Endodermal cell (in vitro differentiated cells): ENCODE measurements around the gene VPS26C. TPM values are rescaled to one million over a fixed set of nuclear protein-coding genes. Genes with fewer than 3 reads are reported as not detected.

Source experiments
- DNase-seq: peaks from one replicate; pipeline ENCODE4 v3.0.0-alpha.2; 2017
- H3K27ac ChIP-seq: 2 replicates; pipeline ENCODE4 v1.5.1; 2013; ENCODE audit warnings: mild to moderate bottlenecking, low read depth, low read length, moderate library complexity
- H3K27me3 ChIP-seq: 2 replicates; pipeline ENCODE4 v1.6.1; 2013; ENCODE audit warnings: mild to moderate bottlenecking, low read length, moderate library complexity; ENCODE audit not compliant: insufficient read depth, control insufficient read depth, poor library complexity, severe bottlenecking
- H3K36me3 ChIP-seq: 2 replicates; pipeline ENCODE4 v1.7.0; 2013; ENCODE audit warnings: mild to moderate bottlenecking, low read length, moderate library complexity; ENCODE audit not compliant: control insufficient read depth, insufficient read depth
- H3K4me1 ChIP-seq: one replicate; pipeline ENCODE4 v1.7.0; 2013; ENCODE audit warnings: low read length; ENCODE audit not compliant: control insufficient read depth, insufficient read depth
- H3K4me3 ChIP-seq: 2 replicates; pipeline ENCODE4 v1.5.1; 2013; ENCODE audit warnings: mild to moderate bottlenecking, low read length, moderate library complexity
- H3K9ac ChIP-seq: 2 replicates; pipeline ENCODE4 v1.6.1; 2013; ENCODE audit warnings: mild to moderate bottlenecking, low read length, moderate library complexity; ENCODE audit not compliant: poor library complexity, severe bottlenecking; ENCODE audit errors: extremely low read depth
- H3K9me3 ChIP-seq: 2 replicates; pipeline ENCODE4 v1.6.1; 2013; ENCODE audit warnings: mild to moderate bottlenecking, low read length, moderate library complexity; ENCODE audit not compliant: control insufficient read depth
- H3K27ac Mint-ChIP-seq: 2 replicates; pipeline ENCODE4 v1.8.0; 2020; ENCODE audit warnings: mixed read lengths
- H3K27me3 Mint-ChIP-seq: 2 replicates; pipeline ENCODE4 v1.8.0; 2021; ENCODE audit warnings: mild to moderate bottlenecking, mixed read lengths; ENCODE audit not compliant: insufficient read depth
- H3K36me3 Mint-ChIP-seq: 2 replicates; pipeline ENCODE4 v1.8.0; 2020; ENCODE audit warnings: low read depth, mixed read lengths
- H3K4me1 Mint-ChIP-seq: 2 replicates; pipeline ENCODE4 v1.8.0; 2020; ENCODE audit warnings: mixed read lengths
- H3K4me3 Mint-ChIP-seq: 2 replicates; pipeline ENCODE4 v1.8.0; 2020; ENCODE audit warnings: mild to moderate bottlenecking, moderate library complexity, mixed read lengths
- H3K9me3 Mint-ChIP-seq: 2 replicates; pipeline ENCODE4 v1.8.0; 2020; ENCODE audit warnings: mild to moderate bottlenecking, mixed read lengths
- CTCF ChIP-seq: fragments of 200-600 bp; sonication (generic); conservative IDR thresholded peaks from 2 replicates; pipeline ENCODE4 v1.5.0; 2021; ENCODE audit warnings: antibody characterized with exemption, mild to moderate bottlenecking
- WGBS, 2 experiments: methylation state at CpG; one replicate each; pipeline versions ENCODE4 v1.1.5 to v1.1.7; 2013; ENCODE audit warnings: missing lambda C conversion rate in 2 of 2, mixed read lengths in 1 of 2; ENCODE audit not compliant: insufficient coverage in 1 of 2, insufficient read length in 1 of 2; 5-methylcytosine and 5-hydroxymethylcytosine counted together
- total RNA-seq, 2 donors: library from RNA; stranded (reverse); fragmentation: NEBNext Ultra II Directional in 1 of 2; extraction: Animal tissue kit (Norgen Biotek cat#: 25700) in 1 of 2; gene quantifications; 2 replicates in 1 of 2; 3 replicates in 1 of 2; pipeline ENCODE4 v1.2.1, GENCODE V29; 2021

VPS26C gene
- total RNA-seq, 2 donors from 2014 or later: 37.1 to 61.0 TPM

GRCh38 chr21:37232274-37233018 lies 34.7 kb downstream of the VPS26C start:
- Histone ChIP-seq H3K27ac (no peak overlapping the region), H3K4me1 (no peaks in the 10 kb centered on the region), H3K4me3 (no peak overlapping the region), H3K9me3 (no peaks in the 10 kb centered on the region), H3K36me3 (peaks cover 65% of the 10 kb centered on the region), H3K27me3 (no peaks in the 10 kb centered on the region), H3K9ac (no peak overlapping the region)
- Mint-ChIP-seq H3K9me3 (no peaks in the 10 kb centered on the region), H3K4me1 (peaks cover 3% of the 10 kb centered on the region), H3K36me3 (peaks cover 64% of the 10 kb centered on the region), H3K4me3 (no peak overlapping the region), H3K27ac (no peak overlapping the region), H3K27me3 (no peaks in the 10 kb centered on the region)
- WGBS, 2 experiments: 94 to 97% methylated on average over 17 to 19 of the region's 19 CpGs
- no peak for TF ChIP-seq CTCF
- DNase-seq: no peak

GRCh38 chr21:37231671-37232070 lies 35.5 kb downstream of the VPS26C start:
- no peak overlapping the region for H3K27ac ChIP-seq
- Mint-ChIP-seq H3K4me3 (no peak overlapping the region), H3K36me3 (peaks cover 64% of the 10 kb centered on the region), H3K4me1 (peaks cover 3% of the 10 kb centered on the region), H3K27me3 (no peaks in the 10 kb centered on the region), H3K9me3 (no peaks in the 10 kb centered on the region), H3K27ac (no peak overlapping the region)
- H3K36me3 ChIP-seq: peaks cover 65% of the 10 kb centered on the region
- H3K9me3 ChIP-seq: no peaks in the 10 kb centered on the region
- H3K9ac ChIP-seq: no peak overlapping the region
- no peaks in the 10 kb centered on the region for H3K27me3 ChIP-seq
- no peak overlapping the region for H3K4me3 ChIP-seq
- TF ChIP-seq CTCF: no peak
- 94 to 97% methylated on average over 9 to 16 of the region's 16 CpGs for WGBS, 2 experiments
- H3K4me1 ChIP-seq: no peaks in the 10 kb centered on the region
- DNase-seq: no peak

GRCh38 chr21:37231249-37231645 lies 35.9 kb downstream of the VPS26C start:
- no peak overlapping the region for H3K4me3 Mint-ChIP-seq

More at GRCh38 chr21:37231249-37231645, 35.9 kb downstream of the VPS26C start:
- Mint-ChIP-seq H3K9me3 (no peaks in the 10 kb centered on the region), H3K27ac (no peak overlapping the region), H3K36me3 (peaks cover 67% of the 10 kb centered on the region), H3K27me3 (no peaks in the 10 kb centered on the region), H3K4me1 (peaks cover 3% of the 10 kb centered on the region)
- peaks cover 65% of the 10 kb centered on the region for H3K36me3 ChIP-seq
- H3K4me3 ChIP-seq: no peak overlapping the region
- H3K9me3 ChIP-seq: no peaks in the 10 kb centered on the region
- TF ChIP-seq CTCF: no peak
- DNase-seq: no peak
- H3K27me3 ChIP-seq: no peaks in the 10 kb centered on the region
- H3K9ac ChIP-seq: no peak overlapping the region
- no peak overlapping the region for H3K27ac ChIP-seq
- 93 to 94% methylated on average over 12 of the region's 12 CpGs for WGBS, 2 experiments
- no peaks in the 10 kb centered on the region for H3K4me1 ChIP-seq
